Ovary (tissue), 9 donors: ENCODE measurements around the gene PTGES. TPM values are rescaled to one million over a fixed set of nuclear protein-coding genes. Genes with fewer than 3 reads are reported as not detected.
"Not testable (repeated sequence)": the region's sequence is repeated elsewhere in the genome, so short reads cannot be mapped to it uniquely, and the experiment has no call there.

ENCODE experiments used
- DNase-seq, 5 donors: peaks; one replicate each; pipeline ENCODE4 v3.0.0-alpha.2; 2019 to 2020
- H3K27ac ChIP-seq, 2 donors: fragments of 200-600 bp; one replicate each; pipeline versions ENCODE4 v1.5.1 to v1.8.0; 2019 to 2022
- H3K27me3 ChIP-seq: fragments of 200-600 bp; one replicate; pipeline ENCODE4 v1.8.0; 2022
- H3K36me3 ChIP-seq: fragments of 200-600 bp; sonication (generic); one replicate; pipeline ENCODE4 v1.5.1; 2019
- H3K4me1 ChIP-seq: one replicate; pipeline ENCODE4 v1.8.1; 2013; ENCODE audit warnings: mild to moderate bottlenecking, moderate library complexity; ENCODE audit not compliant: insufficient read depth
- H3K4me3 ChIP-seq: fragments of 200-600 bp; sonication (generic); one replicate; pipeline ENCODE4 v1.5.1; 2017
- H3K9me3 ChIP-seq, 2 donors: fragments of 200-600 bp in 1 of 2; sonication (generic) in 1 of 2; one replicate each; pipeline versions ENCODE4 v1.5.1 to v1.8.1; 2013 to 2019; ENCODE audit warnings: mild to moderate bottlenecking in 1 of 2, moderate library complexity in 1 of 2
- CTCF ChIP-seq, 3 donors: fragments of 450-650 bp in 2 of 3; fragments of 200-600 bp in 1 of 3; IDR thresholded peaks; one replicate each; pipeline versions ENCODE4 v1.5.1 to v1.8.0; 2016 to 2022; ENCODE audit warnings: antibody characterized with exemption in 3 of 3, mild to moderate bottlenecking in 1 of 3
- EP300 ChIP-seq: sonication (generic); formaldehyde crosslinking; IDR thresholded peaks from one replicate; pipeline ENCODE4 v1.6.1; 2017; ENCODE audit warnings: antibody characterized with exemption
- POLR2A ChIP-seq: fragments of 450-650 bp; IDR thresholded peaks from one replicate; pipeline ENCODE4 v1.6.1; 2017; ENCODE audit warnings: antibody characterized with exemption, mild to moderate bottlenecking, moderate library complexity
- WGBS, 3 donors: extraction: QIAGEN DNeasy Blood & Tissue Kit in 1 of 3; methylation state at CpG; one replicate each; pipeline versions ENCODE4 v1.1.5 to v1.1.7; 2013 to 2017; 5-methylcytosine and 5-hydroxymethylcytosine counted together
- intact Hi-C, 4 donors: fragments of 100-400 bp; cut with DNase I; formaldehyde crosslinking; loops; one replicate each; pipeline versions ENCODE4 v1.11.0 to v1.15.1; 2022 to 2023
- polyA plus RNA-seq, 2 donors: library from polyadenylated mRNA; stranded (reverse); fragments of 200-250 nt in 1 of 2; fragments of 350-450 nt in 1 of 2; fragmentation: Illumina TruSeq in 1 of 2; extraction: RNeasy Lipid Tissue Mini Kit (QIAGEN cat#74804) in 1 of 2; gene quantifications; one replicate each; pipeline ENCODE4 v1.2.3, GENCODE V29; 2013 to 2014
- total RNA-seq, 7 donors: library from RNA; depleted of rRNA in 2 of 7; stranded (reverse); fragments of >200 nt in 2 of 7; fragmentation: NEBNext Ultra II Directional in 3 of 7; extraction: Animal tissue kit (Norgen Biotek cat#: 25700) in 3 of 7; gene quantifications; one replicate each; pipeline versions ENCODE4 v1.1.0 to v1.2.4, GENCODE V29; 2016 to 2023
- donor health status: DM: no; HTN: no; CAD: no; lungs with moderate emphysema.
- donor health status: DM: no; HTN: no; CAD: no.
- donor health status: Bipolar disorder and iron deficiency.
- donor health status: DM: yes; HTN: yes; CAD: no.
- donor health status: DM: no; HTN: no; CAD: no.
- donor health status: DM: yes; HTN: yes; CAD: no.

PTGES gene
- total and polyA plus RNA-seq, 9 donors, result 0.63 to 22.6 (median 1.6) TPM

GRCh38 chr9:129750013-129750638 is 2.7 kb downstream of the PTGES start:
- no peak for TF ChIP-seq EP300
- no peak for TF ChIP-seq POLR2A
- TF ChIP-seq CTCF (IDR thresholded peaks at IDR 0.05), result no peak
- no peaks in the 10 kb centered on the region for H3K27me3 ChIP-seq
- intact Hi-C loops, result no loop called here
- no peak overlapping the region for H3K27ac ChIP-seq
- peaks cover 3% of the 10 kb centered on the region for H3K4me1 ChIP-seq
- H3K9me3 ChIP-seq, result no peaks in the 10 kb centered on the region
- 93 to 96% (median 94%) methylated on average over 9 of the region's 9 CpGs for WGBS, 3 donors
- DNase-seq, result no peak
- H3K4me3 ChIP-seq, result no peak overlapping the region
- H3K36me3 ChIP-seq, result no peaks in the 10 kb centered on the region

- 86 to 96% (median 92%) methylated on average over 6 of the region's 6 CpGs for WGBS, 3 donors
- Histone ChIP-seq H3K4me3 (no peak overlapping the region), H3K27me3 (no peaks in the 10 kb centered on the region), H3K27ac (no peak overlapping the region), H3K9me3 (no peaks in the 10 kb centered on the region), H3K4me1 (peaks cover 3% of the 10 kb centered on the region), H3K36me3 (no peaks in the 10 kb centered on the region)
- intact Hi-C loops, result no loop called here
- DNase-seq, result no peak
- TF ChIP-seq POLR2A, result no peak
- no peak for TF ChIP-seq EP300
Measured at GRCh38 chr9:129749575-129749974, 3.3 kb downstream of the PTGES start.

GRCh38 chr9:129749052-129749451 is 3.8 kb downstream of the PTGES start:
- H3K27me3 ChIP-seq, intact Hi-C loops, H3K27ac ChIP-seq, H3K4me3 ChIP-seq, H3K9me3 ChIP-seq, DNase-seq, H3K4me1 ChIP-seq, H3K36me3 ChIP-seq: not testable (repeated sequence)
- 85 to 94% (median 91%) methylated on average over 4 of the region's 4 CpGs for WGBS, 3 donors

DNA sequence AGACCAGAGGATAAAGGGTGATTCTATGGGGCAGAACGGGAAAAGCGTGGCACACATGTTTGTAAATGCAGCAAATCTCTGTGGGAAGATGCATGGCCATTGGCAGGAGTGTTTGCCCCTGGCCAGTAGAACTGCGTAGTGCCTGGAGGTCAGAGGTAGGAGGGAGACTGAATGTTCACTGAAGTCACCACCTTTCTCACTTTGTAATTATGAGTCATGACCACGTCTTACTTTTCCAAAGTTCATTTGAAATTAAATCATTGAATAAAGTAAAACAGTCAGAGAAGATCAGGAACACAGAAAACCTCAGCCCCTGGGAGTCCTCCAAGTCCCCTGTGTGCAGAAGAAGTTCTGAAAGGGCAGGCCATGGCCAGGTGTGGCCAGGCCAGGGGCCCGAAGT is 4.6 kb downstream of the PTGES start:
- H3K4me3 ChIP-seq, result no peak overlapping the region
- no peaks in the 10 kb centered on the region for H3K36me3 ChIP-seq
- H3K27me3 ChIP-seq, result no peaks in the 10 kb centered on the region
- intact Hi-C loops, result no loop called here
- no peaks in the 10 kb centered on the region for H3K9me3 ChIP-seq
- no peak for DNase-seq
- WGBS, 3 donors, result 72 to 74% (median 72%) methylated on average over 5 of the region's 5 CpGs
- H3K27ac ChIP-seq, result no peak overlapping the region
- H3K4me1 ChIP-seq, result peaks cover 3% of the 10 kb centered on the region
- no peak for TF ChIP-seq CTCF (IDR thresholded peaks at IDR 0.05)
- TF ChIP-seq EP300, result no peak
- TF ChIP-seq POLR2A, result no peak

- no peaks in the 10 kb centered on the region for H3K9me3 ChIP-seq
- TF ChIP-seq POLR2A, result no peak
- no peak for TF ChIP-seq CTCF (IDR thresholded peaks at IDR 0.05)
- TF ChIP-seq EP300, result no peak
- intact Hi-C loops, result no loop called here
- no peaks in the 10 kb centered on the region for H3K27me3 ChIP-seq
- H3K4me1 ChIP-seq, result no peaks in the 10 kb centered on the region
- no peak overlapping the region for H3K4me3 ChIP-seq
- WGBS, 3 donors, result 71 to 76% (median 76%) methylated on average over 9 of the region's 9 CpGs
- H3K36me3 ChIP-seq, result no peaks in the 10 kb centered on the region
- no peak overlapping the region for H3K27ac ChIP-seq
- DNase-seq, result no peak
Measured at GRCh38 chr9:129746092-129746777, 6.6 kb downstream of the PTGES start.
